RWPE2 (cell line): Measurements from ENCODE around the gene FGFR2.

Experiments used
- ATAC-seq: fragments of 200-7000 bp; cut with Tn5 transposase; 3 replicates; pipeline ENCODE4 v1.9.1; 2021; ENCODE audit warnings: low read depth
- DNase-seq: peaks from one replicate; pipeline ENCODE4 v3.0.0-alpha.2; 2020; ENCODE audit warnings: low spot score
- H3K27ac ChIP-seq: fragments of 450-650 bp; 2 replicates; pipeline ENCODE4 v1.5.1; 2017; ENCODE audit warnings: mild to moderate bottlenecking; ENCODE audit not compliant: poor library complexity, severe bottlenecking
- H3K27me3 ChIP-seq: fragments of 250-450 bp; sonication (Bioruptor Pico); 2 replicates; pipeline ENCODE4 v1.5.1; 2021; ENCODE audit warnings: mild to moderate bottlenecking, moderate library complexity; ENCODE audit not compliant: insufficient read depth, poor library complexity, severe bottlenecking
- H3K36me3 ChIP-seq: fragments of 250-450 bp; sonication (Bioruptor Pico); 2 replicates; pipeline ENCODE4 v1.5.1; 2020; ENCODE audit warnings: low read depth, mild to moderate bottlenecking, moderate library complexity
- H3K4me1 ChIP-seq: fragments of 250-450 bp; sonication (Bioruptor Pico); 2 replicates; pipeline ENCODE4 v1.5.1; 2021; ENCODE audit warnings: mild to moderate bottlenecking, moderate library complexity; ENCODE audit not compliant: insufficient read depth, poor library complexity, severe bottlenecking
- H3K4me3 ChIP-seq: fragments of 250-450 bp; sonication (Bioruptor Pico); 2 replicates; pipeline ENCODE4 v1.5.1; 2021; ENCODE audit warnings: mild to moderate bottlenecking, moderate library complexity; ENCODE audit not compliant: severe bottlenecking
- H3K9me3 ChIP-seq: fragments of 250-450 bp; sonication (Bioruptor Pico); 2 replicates; pipeline ENCODE4 v1.5.1; 2021; ENCODE audit warnings: mild to moderate bottlenecking, moderate library complexity; ENCODE audit not compliant: severe bottlenecking
- CTCF ChIP-seq: fragments of 450-650 bp; IDR thresholded peaks from one replicate; pipeline ENCODE4 v1.5.1; 2017; ENCODE audit warnings: mild to moderate bottlenecking, moderate library complexity; ENCODE audit not compliant: poor library complexity, severe bottlenecking

Gene FGFR2

DNA sequence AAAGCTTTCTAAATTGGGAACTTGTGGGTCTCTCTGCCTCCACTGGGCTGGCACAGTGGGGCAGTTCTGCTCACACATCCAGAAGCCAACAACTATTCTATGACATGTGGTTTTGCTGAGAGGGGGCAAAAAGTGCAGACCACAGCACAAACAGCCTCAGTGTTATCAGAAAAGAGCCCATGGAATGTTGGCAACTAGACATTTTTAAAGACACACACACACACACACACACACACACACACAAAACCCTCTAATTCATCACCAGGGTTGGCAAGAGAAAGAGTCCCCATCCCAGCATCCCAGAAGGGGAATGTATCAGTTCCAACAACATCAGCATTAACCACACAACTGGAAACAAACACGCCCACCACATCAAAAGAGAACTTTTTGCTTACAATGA lies 117.1 kb downstream of the FGFR2 start:
- no peaks in the 10 kb centered on the region for H3K9me3 ChIP-seq
- no peaks in the 10 kb centered on the region for H3K4me1 ChIP-seq
- no peaks in the 10 kb centered on the region for H3K36me3 ChIP-seq
- no peak for ATAC-seq
- DNase-seq: no peak
- no peak for TF ChIP-seq CTCF
- H3K27me3 ChIP-seq: no peaks in the 10 kb centered on the region
- no peak overlapping the region for H3K4me3 ChIP-seq
- H3K27ac ChIP-seq: no peak overlapping the region

GRCh38 chr10:121478556-121478955 lies 119.7 kb downstream of the FGFR2 start:
- Histone ChIP-seq H3K9me3 (no peaks in the 10 kb centered on the region), H3K4me1 (no peaks in the 10 kb centered on the region), H3K4me3 (no peak overlapping the region), H3K27me3 (no peaks in the 10 kb centered on the region), H3K36me3 (no peaks in the 10 kb centered on the region), H3K27ac (no peak overlapping the region)
- DNase-seq (no peak), ATAC-seq (no peak)
- no peak for TF ChIP-seq CTCF

GRCh38 chr10:121469797-121470606 lies 128.2 kb downstream of the FGFR2 start:
- H3K27ac ChIP-seq: no peak overlapping the region
- ATAC-seq: peak; percentile 48; the same call in 2 of the 3 replicates
- H3K4me3 ChIP-seq: no peak overlapping the region

DNA sequence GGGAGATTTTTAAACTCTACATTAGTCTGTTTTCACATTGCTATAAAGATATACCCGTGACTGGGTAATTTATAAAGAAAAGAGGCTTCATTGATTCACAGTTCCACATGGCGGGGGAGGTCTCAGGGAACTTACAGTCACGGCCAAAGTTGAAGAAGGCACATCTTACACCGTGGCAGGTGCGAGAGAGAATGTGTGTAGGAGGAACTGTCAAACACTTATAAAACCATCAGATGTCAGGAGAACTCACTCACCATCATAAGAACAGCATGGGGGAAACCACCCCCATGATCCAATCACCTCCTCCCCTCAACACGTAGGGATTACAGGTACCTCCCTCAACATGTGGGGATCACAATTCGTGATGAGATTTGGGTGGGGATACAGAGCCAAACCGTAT lies 129.5 kb downstream of the FGFR2 start:
- DNase-seq: no peak
- no peak for TF ChIP-seq CTCF
- Histone ChIP-seq H3K27me3 (no peaks in the 10 kb centered on the region), H3K4me3 (no peak overlapping the region), H3K36me3 (no peaks in the 10 kb centered on the region), H3K4me1 (no peaks in the 10 kb centered on the region), H3K27ac (no peak overlapping the region), H3K9me3 (no peaks in the 10 kb centered on the region)
- ATAC-seq: no peak

More at GRCh38 chr10:121469797-121470606, 128.2 kb downstream of the FGFR2 start:
- H3K36me3 ChIP-seq: no peaks in the 10 kb centered on the region
- H3K9me3 ChIP-seq: no peaks in the 10 kb centered on the region
- TF ChIP-seq CTCF: no peak
- DNase-seq: no peak
- H3K4me1 ChIP-seq: no peaks in the 10 kb centered on the region
- no peaks in the 10 kb centered on the region for H3K27me3 ChIP-seq

DNA sequence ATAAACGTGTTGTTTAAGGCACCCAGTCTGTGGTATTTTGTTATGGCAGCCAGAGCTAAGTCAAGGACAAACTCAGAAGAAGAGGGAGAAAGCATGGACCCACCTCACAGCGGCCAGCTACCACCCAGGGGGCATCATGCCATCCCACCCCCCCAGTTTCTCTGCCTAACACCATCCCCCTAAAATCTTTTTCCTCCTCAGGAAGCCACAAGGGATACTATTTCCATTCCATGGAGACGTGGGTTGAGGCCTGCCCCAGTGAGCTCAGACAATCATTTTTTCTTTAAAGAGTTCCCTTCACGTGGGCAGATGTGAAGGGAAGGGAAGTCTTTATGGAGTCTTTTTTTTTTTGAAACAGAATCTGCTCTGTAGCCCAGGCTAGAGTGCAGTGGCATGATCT lies 131.8 kb downstream of the FGFR2 start:
- no peak for DNase-seq
- ATAC-seq: no peak
- no peaks in the 10 kb centered on the region for H3K4me1 ChIP-seq
- no peaks in the 10 kb centered on the region for H3K36me3 ChIP-seq
- no peak for TF ChIP-seq CTCF
- H3K27ac ChIP-seq: no peak overlapping the region
- no peaks in the 10 kb centered on the region for H3K9me3 ChIP-seq
- no peaks in the 10 kb centered on the region for H3K27me3 ChIP-seq
- H3K4me3 ChIP-seq: no peak overlapping the region
